Ramos (cell line): ENCODE data around the gene FAM237B.

Source experiments
- in situ Hi-C: fragments of 300-500 bp; cut with MboI; formaldehyde crosslinking; loops from one replicate; pipeline ENCODE4 v1.14.3; 2022; ENCODE audit warnings: low sequenced_read_pairs; ENCODE audit not compliant: unreplicated experiment

Gene FAM237B

GRCh38 chr7:90298145-90299038, 22.7 kb downstream of the FAM237B start:
- in situ Hi-C loops = no loop called here

- in situ Hi-C loops = no loop called here
Observed at GRCh38 chr7:90290244-90291113, 30.6 kb downstream of the FAM237B start.

- in situ Hi-C loops = no loop called here
Observed at GRCh38 chr7:90288154-90288553, 33.0 kb downstream of the FAM237B start.

- in situ Hi-C loops = no loop called here
Observed at GRCh38 chr7:90276033-90276728, 44.9 kb downstream of the FAM237B start.

GRCh38 chr7:90274161-90274560, 46.9 kb downstream of the FAM237B start:
- in situ Hi-C loops = no loop called here

- in situ Hi-C loops = no loop called here
Observed at GRCh38 chr7:90272242-90272641, 48.9 kb downstream of the FAM237B start.

GRCh38 chr7:90271753-90272152, 49.4 kb downstream of the FAM237B start:
- in situ Hi-C loops = no loop called here

GRCh38 chr7:90270431-90271178, 50.5 kb downstream of the FAM237B start:
- in situ Hi-C loops = no loop called here

- in situ Hi-C loops = no loop called here
Observed at GRCh38 chr7:90269163-90269562, 51.9 kb downstream of the FAM237B start.

- in situ Hi-C loops = no loop called here
Observed at GRCh38 chr7:90267263-90267858, 53.7 kb downstream of the FAM237B start.

- in situ Hi-C loops = no loop called here
Observed at GRCh38 chr7:90266808-90267207, 54.3 kb downstream of the FAM237B start.
